Peyer's patch (tissue), 4 donors: ENCODE data around the gene EXOC3L4. TPM values are rescaled to one million over a fixed set of nuclear protein-coding genes. Genes with fewer than 3 reads are reported as not detected.

ENCODE experiments used
- DNase-seq, 3 donors: peaks; one replicate each; pipeline ENCODE4 v3.0.0-alpha.2; 2017 to 2019
- H3K27ac ChIP-seq, 4 donors: fragments of 200-600 bp; sonication (generic); one replicate each; pipeline ENCODE4 v1.5.1; 2016 to 2019
- H3K27me3 ChIP-seq, 2 donors: fragments of 200-600 bp; sonication (generic); one replicate each; pipeline ENCODE4 v1.5.1; 2019
- H3K36me3 ChIP-seq, 3 donors: fragments of 200-600 bp; sonication (generic); one replicate each; pipeline ENCODE4 v1.5.1; 2016 to 2019
- H3K4me1 ChIP-seq, 4 donors: fragments of 200-600 bp; sonication (generic); one replicate each; pipeline ENCODE4 v1.5.1; 2016 to 2019
- H3K4me3 ChIP-seq, 4 donors: fragments of 200-600 bp; sonication (generic); 1 replicate in 3 of 4; 2 replicates in 1 of 4; pipeline ENCODE4 v1.5.1; 2016 to 2019; ENCODE audit warnings: mild to moderate bottlenecking in 1 of 4
- H3K9me3 ChIP-seq, 4 donors: fragments of 200-600 bp; sonication (generic); one replicate each; pipeline ENCODE4 v1.5.1; 2016 to 2019; ENCODE audit warnings: mild to moderate bottlenecking in 1 of 4
- POLR2A ChIP-seq, 2 donors: fragments of 450-650 bp; IDR thresholded peaks; one replicate each; pipeline ENCODE4 v1.5.1; 2017; ENCODE audit warnings: antibody characterized with exemption in 2 of 2, mild to moderate bottlenecking in 2 of 2, moderate library complexity in 2 of 2
- total RNA-seq, 4 donors: library from RNA; depleted of rRNA; stranded (reverse); fragments of >200 nt; gene quantifications; one replicate each; pipeline ENCODE4 v1.1.0, GENCODE V29; 2016
- TF ChIP-seq, protein P1 (sequence below), 6 experiments: fragments of 450-650 bp in 4 of 6; fragments of 200-600 bp in 2 of 6; sonication (generic) in 1 of 6; IDR thresholded peaks; one replicate each; pipeline ENCODE4 v1.5.1; 2017 to 2019; ENCODE audit warnings: antibody characterized with exemption in 6 of 6, mild to moderate bottlenecking in 3 of 6, moderate library complexity in 1 of 6

EXOC3L4 gene
- total RNA-seq, 4 donors from 2014 or later = 20.6 to 69.5 (median 34.1) TPM

DNA sequence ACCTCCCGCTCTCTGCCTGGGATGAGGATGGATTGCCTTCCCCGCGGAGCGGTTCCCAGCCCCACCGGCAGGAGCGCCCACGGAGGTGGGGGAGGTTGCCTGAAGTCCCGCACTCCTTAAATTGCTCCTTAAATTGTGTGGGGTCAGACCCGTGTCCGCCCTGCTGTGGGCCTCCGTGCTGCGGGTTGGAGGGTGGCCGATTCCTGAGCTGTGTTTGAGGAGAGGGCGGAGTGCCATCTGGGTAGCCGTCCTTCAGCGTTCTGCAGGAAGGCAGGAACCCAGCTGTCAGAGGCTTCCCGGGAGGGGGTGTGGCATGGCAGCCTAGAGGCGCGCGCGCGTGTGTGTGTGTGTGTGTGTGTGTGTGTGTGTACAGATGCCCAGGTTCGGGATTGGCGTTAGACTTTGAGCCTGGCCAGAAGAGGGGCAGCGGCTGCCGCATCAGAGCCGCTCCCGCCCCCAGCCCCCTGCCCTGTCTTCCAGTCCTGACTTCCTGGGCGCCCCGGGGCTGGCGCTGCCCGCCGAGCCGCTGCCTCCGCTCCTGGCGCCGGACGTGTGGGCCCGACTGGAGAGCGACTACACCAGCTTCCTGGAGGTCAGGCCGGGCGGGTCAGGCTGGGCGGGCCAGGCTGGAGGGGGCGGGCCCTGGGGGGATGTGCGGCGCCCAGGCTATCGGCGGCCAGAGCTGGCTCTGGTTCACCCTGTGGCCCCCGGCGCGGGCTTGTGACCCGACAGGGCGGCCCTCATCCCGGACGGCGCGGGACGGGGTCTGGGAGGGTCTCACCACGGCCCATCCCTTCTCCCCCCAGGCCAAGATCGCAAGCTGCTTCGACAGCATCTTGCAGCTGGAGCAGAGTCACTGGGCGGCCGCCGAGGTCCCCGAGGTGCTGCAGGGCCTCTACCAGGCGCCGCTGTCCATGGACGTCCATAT lies 9.2 kb downstream of the EXOC3L4 start:
- H3K27ac ChIP-seq = peak overlapping the region in 2 of 4 donors; percentile 38 to 61
- H3K4me1 ChIP-seq = peaks cover 6 to 43% (median 17%) of the 10 kb centered on the region in 4 donors
- TF ChIP-seq, protein P1, sequence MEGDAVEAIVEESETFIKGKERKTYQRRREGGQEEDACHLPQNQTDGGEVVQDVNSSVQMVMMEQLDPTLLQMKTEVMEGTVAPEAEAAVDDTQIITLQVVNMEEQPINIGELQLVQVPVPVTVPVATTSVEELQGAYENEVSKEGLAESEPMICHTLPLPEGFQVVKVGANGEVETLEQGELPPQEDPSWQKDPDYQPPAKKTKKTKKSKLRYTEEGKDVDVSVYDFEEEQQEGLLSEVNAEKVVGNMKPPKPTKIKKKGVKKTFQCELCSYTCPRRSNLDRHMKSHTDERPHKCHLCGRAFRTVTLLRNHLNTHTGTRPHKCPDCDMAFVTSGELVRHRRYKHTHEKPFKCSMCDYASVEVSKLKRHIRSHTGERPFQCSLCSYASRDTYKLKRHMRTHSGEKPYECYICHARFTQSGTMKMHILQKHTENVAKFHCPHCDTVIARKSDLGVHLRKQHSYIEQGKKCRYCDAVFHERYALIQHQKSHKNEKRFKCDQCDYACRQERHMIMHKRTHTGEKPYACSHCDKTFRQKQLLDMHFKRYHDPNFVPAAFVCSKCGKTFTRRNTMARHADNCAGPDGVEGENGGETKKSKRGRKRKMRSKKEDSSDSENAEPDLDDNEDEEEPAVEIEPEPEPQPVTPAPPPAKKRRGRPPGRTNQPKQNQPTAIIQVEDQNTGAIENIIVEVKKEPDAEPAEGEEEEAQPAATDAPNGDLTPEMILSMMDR (IDR thresholded peaks at IDR 0.05) = peak in 3 of 6 experiments; percentile 38 to 51 (median 44)
- peak in 1 of 2 donors; percentile 16 for TF ChIP-seq POLR2A (IDR thresholded peaks at IDR 0.05)
- peak overlapping the region in 3 of 4 donors; percentile 12 to 43 (median 37) for H3K4me3 ChIP-seq
- DNase-seq = peak in 2 of 3 donors; percentile 86
- H3K36me3 ChIP-seq = no peaks in the 10 kb centered on the region
- H3K27me3 ChIP-seq = no peaks in the 10 kb centered on the region
- H3K9me3 ChIP-seq = no peaks in the 10 kb centered on the region

DNA sequence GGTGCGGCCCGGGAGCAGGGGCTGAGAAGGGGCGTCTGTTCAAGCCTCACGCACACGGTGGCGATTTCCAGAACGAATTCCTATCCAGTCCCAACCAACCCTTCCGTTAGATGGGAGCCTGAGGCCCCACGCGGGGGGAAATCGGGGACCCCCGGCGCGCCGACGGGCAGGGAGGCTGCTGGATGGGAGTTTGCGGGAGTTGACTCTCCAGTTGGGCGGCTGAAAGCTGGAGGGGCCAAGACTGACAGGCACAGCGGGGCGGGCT lies 9.8 kb downstream of the EXOC3L4 start:
- TF ChIP-seq POLR2A (IDR thresholded peaks at IDR 0.05) = no peak
- TF ChIP-seq, protein P1 (IDR thresholded peaks at IDR 0.05) = no peak
- H3K27ac ChIP-seq = peak overlapping the region in 2 of 4 donors; percentile 38 to 61
- no peaks in the 10 kb centered on the region for H3K36me3 ChIP-seq
- H3K4me1 ChIP-seq = peaks cover 6 to 37% (median 17%) of the 10 kb centered on the region in 4 donors
- peak overlapping the region in 2 of 4 donors; percentile 20 to 37 for H3K4me3 ChIP-seq
- H3K9me3 ChIP-seq = no peaks in the 10 kb centered on the region
- DNase-seq = no peak
- H3K27me3 ChIP-seq = no peaks in the 10 kb centered on the region

DNA sequence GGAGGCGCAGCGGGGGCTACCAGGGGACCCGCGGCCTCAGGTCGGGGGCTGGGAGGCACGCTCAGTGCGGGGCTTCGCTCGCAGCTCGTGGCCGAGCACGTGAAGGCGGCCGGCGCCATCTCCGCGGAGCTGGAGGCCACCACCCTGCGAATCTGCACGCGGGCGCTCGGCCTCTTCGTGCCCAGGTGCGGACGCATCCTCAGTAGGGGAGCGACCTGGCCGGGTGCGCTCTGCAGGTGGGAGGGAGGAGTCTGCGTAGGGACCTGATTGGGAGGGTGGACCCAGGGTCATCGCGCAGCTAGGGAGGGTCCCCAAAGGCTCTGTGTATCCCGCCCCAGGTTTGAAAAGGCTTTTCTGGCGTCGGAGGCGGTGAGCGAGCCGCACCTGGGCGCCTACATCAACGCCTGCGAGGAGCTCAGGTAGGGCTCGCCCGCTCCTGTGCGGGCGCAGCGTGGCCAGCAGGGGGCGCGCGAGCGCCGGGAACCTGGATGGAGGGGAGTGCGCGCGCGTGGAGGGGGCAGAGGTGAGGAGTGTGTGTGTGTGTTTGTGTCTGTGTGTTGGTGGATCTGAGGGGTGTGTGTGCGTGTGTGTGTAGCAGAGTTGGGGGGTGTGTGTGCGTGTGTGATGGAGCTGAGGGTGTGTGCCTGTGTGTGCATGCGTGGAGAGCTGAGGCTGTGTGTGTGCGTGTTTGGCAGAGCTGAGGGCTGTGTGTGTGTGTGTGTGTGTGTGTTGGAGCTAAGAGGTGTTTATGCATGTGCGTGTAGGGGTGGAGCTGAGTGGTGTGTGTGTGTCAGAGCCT lies 10.3 kb downstream of the EXOC3L4 start:
- peak overlapping the region in 1 of 4 donors; percentile 21 for H3K27ac ChIP-seq
- DNase-seq = peak; percentile 68 to 89 (median 87)
- H3K9me3 ChIP-seq = no peaks in the 10 kb centered on the region
- H3K27me3 ChIP-seq = no peaks in the 10 kb centered on the region
- peaks cover 6 to 37% (median 16%) of the 10 kb centered on the region in 4 donors for H3K4me1 ChIP-seq
- H3K36me3 ChIP-seq = no peaks in the 10 kb centered on the region
- peak in 1 of 2 donors; percentile 15 for TF ChIP-seq POLR2A (IDR thresholded peaks at IDR 0.05)
- TF ChIP-seq, protein P1 (IDR thresholded peaks at IDR 0.05) = peak; percentile 88 to 98 (median 95)
- H3K4me3 ChIP-seq = peak overlapping the region in 2 of 4 donors; percentile 20 to 37

DNA sequence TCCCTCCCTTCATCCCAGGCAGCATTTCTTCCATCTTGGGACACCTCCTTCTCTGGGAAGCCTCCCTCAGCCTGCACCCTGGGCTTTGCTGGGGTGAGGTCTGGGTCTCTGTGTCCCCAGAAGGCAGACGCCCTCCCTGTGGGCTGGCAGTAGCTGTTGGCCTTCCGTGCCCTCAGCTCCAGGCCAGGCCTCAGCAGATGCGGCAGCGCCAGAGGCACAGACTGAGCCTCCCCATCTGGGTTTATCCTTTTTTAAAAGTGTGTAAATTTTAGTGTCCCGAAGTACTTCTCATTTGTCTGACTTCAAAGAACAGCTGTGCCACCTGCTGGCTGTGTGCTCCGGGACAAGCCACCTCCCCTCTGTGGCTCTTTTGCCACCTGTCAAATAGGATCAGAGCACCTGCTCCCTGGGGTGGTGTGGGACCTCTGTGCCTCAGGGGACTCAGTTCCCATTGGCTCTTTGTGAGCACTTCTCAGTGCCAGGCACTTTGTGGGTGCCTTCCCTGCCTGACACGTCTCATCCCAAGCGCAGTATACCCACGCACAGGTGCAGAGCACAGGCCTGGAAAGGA lies 11.1 kb downstream of the EXOC3L4 start:
- H3K27ac ChIP-seq = peak overlapping the region in 1 of 4 donors; percentile 17
- peak in 2 of 3 donors; percentile 58 to 81 for DNase-seq

DNA sequence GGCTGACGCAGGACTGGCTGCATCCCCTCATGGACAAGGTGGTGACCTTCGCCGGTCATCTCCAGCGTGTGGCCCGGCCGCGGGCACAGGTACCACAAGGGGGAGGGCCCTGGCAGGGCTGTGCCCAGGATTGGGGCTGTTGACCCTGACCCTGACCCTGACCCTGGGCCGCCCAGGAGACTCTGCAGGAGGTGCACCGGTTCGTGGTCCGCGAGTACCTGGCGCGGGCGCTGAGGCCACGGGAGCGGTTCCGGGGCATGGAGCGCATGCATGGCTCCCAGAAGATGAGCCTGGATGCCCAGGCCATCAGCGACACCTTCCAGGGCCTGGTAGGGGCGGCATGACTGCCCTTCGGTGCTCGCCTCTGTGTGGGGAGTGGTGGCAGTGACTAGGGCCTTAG lies 12.9 kb downstream of the EXOC3L4 start:
- H3K9me3 ChIP-seq = no peaks in the 10 kb centered on the region
- no peak for TF ChIP-seq POLR2A (IDR thresholded peaks at IDR 0.05)
- TF ChIP-seq, protein P1 (IDR thresholded peaks at IDR 0.05) = no peak

More for the DNA sequence above, 11.1 kb downstream of the EXOC3L4 start:
- Histone ChIP-seq H3K9me3 (no peaks in the 10 kb centered on the region), H3K4me3 (no peak overlapping the region), H3K27me3 (no peaks in the 10 kb centered on the region), H3K36me3 (no peaks in the 10 kb centered on the region), H3K4me1 (peaks cover 6 to 43% (median 14%) of the 10 kb centered on the region in 4 donors)
- no peak for TF ChIP-seq POLR2A (IDR thresholded peaks at IDR 0.05)
- TF ChIP-seq, protein P1 (IDR thresholded peaks at IDR 0.05) = peak in 5 of 6 experiments; percentile 10 to 29 (median 19)

More for the DNA sequence above, 12.9 kb downstream of the EXOC3L4 start:
- H3K4me3 ChIP-seq = no peak overlapping the region
- peaks cover 6 to 56% (median 19%) of the 10 kb centered on the region in 4 donors for H3K4me1 ChIP-seq
- no peak for DNase-seq
- no peaks in the 10 kb centered on the region for H3K36me3 ChIP-seq
- no peaks in the 10 kb centered on the region for H3K27me3 ChIP-seq
- H3K27ac ChIP-seq = no peak overlapping the region
